ENCODE measurements around the gene CEMIP.

DNA sequence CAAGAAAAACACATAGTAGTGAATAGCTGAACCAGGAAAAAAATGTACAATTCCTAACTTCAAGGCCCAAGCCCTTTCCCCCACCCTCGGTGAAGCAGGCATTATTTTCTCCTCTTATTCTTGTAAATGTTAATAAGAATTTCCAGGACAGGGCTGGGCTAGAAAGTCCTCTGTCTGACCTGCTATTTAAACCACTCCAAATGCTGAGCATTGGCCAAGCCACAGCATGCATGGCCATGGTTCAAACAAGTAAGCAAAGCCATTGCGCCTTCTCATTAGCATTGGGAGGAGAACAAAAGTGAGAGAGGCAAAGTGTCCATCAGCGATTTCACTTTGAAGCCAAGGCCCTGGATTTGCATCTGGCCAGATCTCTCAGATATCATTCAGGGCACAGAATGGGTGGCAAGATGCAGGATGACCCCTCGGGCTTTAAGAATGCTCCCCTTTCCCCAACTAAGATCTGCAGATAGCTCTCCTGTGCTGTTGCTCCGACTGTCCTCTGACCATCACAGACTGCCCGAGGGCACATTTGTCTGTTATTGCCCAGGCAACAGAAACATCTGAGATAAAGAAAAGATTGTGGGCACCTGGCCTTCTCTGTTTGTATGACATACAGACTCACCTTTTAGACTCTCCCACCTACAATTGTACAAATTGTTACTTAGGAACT lies 46.3 kb downstream of the CEMIP start:
- TF ChIP-seq, protein P1, sequence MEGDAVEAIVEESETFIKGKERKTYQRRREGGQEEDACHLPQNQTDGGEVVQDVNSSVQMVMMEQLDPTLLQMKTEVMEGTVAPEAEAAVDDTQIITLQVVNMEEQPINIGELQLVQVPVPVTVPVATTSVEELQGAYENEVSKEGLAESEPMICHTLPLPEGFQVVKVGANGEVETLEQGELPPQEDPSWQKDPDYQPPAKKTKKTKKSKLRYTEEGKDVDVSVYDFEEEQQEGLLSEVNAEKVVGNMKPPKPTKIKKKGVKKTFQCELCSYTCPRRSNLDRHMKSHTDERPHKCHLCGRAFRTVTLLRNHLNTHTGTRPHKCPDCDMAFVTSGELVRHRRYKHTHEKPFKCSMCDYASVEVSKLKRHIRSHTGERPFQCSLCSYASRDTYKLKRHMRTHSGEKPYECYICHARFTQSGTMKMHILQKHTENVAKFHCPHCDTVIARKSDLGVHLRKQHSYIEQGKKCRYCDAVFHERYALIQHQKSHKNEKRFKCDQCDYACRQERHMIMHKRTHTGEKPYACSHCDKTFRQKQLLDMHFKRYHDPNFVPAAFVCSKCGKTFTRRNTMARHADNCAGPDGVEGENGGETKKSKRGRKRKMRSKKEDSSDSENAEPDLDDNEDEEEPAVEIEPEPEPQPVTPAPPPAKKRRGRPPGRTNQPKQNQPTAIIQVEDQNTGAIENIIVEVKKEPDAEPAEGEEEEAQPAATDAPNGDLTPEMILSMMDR (IDR thresholded peaks at IDR 0.05; ENCODE audit: insufficient read depth, low read length, poor library complexity, severe bottlenecking): no peak
- no peak for TF ChIP-seq EZH2phosphoT487 (conservative IDR thresholded peaks at IDR 0.05; ENCODE audit: low read length)

All from SU-DHL-6 (cell line).